ENCODE results near the gene DENND4A.
"Not testable (repeated sequence)": the region's sequence is repeated elsewhere in the genome, so short reads cannot be mapped to it uniquely, and the experiment has no call there.

The DENND4A gene

GRCh38 chr15:65782096-65782495, 10.0 kb downstream of the DENND4A start:
- no peak for TF ChIP-seq CTCF (conservative IDR thresholded peaks at IDR 0.05; ENCODE audit: low read depth)
- no peak overlapping the region for H3K27ac ChIP-seq
- no peak for DNase-seq (ENCODE audit: low spot score)
- POLR2A ChIA-PET (ENCODE audit: low non-redundant PET) = no interaction called here
- CTCF ChIA-PET = no interaction called here

DNA sequence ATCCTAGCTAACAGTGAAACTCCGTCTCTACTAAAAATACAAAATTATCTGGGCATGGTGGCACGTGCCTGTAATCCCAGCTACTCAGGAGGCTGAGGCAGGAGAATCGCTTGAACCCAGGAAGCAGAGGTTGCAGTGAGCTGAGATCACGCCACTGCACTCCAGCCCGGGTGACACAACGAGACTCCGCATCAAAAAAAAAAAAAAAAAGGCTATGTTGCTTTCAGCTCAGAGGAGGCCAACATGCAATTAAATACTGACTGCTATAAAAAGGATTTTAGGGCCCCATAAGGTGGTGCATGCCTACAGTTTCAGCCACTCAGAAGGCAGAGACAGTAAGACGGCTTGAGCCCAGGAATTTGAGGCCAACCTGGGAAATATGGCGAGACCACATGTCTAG, 13.4 kb downstream of the DENND4A start:
- CTCF ChIA-PET; POLR2A ChIA-PET (ENCODE audit: low non-redundant PET); H3K27ac ChIP-seq; DNase-seq (ENCODE audit: low spot score): not testable (repeated sequence)

DNA sequence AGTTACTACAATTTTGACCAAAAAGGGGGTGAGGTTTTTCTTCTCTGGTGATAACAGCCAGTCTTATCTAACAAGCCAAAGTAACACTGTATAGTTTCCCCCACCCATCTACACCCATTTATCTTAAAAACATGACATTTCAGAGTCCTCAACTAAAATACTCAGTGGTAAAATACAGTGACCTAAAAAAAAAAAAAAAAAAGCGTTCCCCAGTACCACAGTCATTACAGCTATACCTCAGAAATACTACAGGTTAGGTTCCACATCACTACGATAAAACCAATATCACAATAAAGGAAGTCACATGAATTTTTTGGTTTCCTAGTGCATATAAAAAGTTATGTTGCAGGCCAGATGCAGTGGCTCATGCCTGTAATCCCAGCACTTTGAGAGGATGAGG, 13.8 kb downstream of the DENND4A start:
- no peak overlapping the region for H3K27ac ChIP-seq
- ChIA-PET POLR2A (ENCODE audit: low non-redundant PET) (no interaction called here), CTCF (no interaction called here)
- no peak for DNase-seq (ENCODE audit: low spot score)
- no peak for TF ChIP-seq CTCF (conservative IDR thresholded peaks at IDR 0.05; ENCODE audit: low read depth)

GRCh38 chr15:65777843-65778242, 14.2 kb downstream of the DENND4A start:
- TF ChIP-seq CTCF (conservative IDR thresholded peaks at IDR 0.05; ENCODE audit: low read depth) = no peak
- DNase-seq (ENCODE audit: low spot score) = no peak
- ChIA-PET POLR2A (ENCODE audit: low non-redundant PET) (no interaction called here), CTCF (no interaction called here)
- no peak overlapping the region for H3K27ac ChIP-seq

- no peak for DNase-seq (ENCODE audit: low spot score)
- no peak for TF ChIP-seq CTCF (conservative IDR thresholded peaks at IDR 0.05; ENCODE audit: low read depth)
- CTCF ChIA-PET = no interaction called here
- no peak overlapping the region for H3K27ac ChIP-seq
- POLR2A ChIA-PET (ENCODE audit: low non-redundant PET) = no interaction called here
These were observed 15.0 kb downstream of the DENND4A start for GRCh38 chr15:65777053-65777452.

DNA sequence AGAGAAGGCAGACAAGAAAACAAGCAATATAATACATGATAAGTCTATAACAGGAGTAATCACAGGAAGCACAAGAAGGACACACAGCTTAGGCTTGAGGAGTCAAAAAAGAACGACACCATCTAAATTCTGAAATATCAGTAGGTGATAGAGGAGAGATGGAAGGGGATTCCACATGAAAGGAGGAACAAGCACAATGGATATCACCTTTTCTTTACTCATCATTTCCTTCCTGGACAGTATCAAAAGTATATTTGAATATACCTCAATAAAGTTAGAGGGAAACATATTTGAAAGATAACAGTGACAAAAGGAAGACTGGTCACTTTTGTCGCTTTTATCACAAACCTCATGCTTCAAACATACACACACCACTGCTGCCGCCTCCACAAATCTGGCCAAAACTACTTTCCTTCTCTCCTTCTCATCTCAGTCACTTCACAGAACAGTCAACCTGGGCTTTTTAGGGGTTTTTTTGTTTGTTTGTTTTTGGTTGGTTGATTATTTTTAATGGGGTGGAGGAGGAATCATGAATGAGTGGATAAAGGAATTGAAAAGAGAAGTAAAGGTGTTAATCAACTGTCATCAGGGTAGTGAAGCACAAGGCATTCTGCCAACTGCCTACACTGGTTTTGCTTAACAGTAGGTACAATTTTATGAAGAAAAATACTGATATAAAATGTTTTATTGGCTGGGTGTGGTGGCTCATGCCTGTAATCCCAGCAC, 18.5 kb downstream of the DENND4A start:
- POLR2A ChIA-PET (ENCODE audit: low non-redundant PET) = interaction anchor here (0.6 kb wide), 1 partner anchor 397 kb away, joined by 3 read pairs; no protein-coding TSS in a partner anchor
- TF ChIP-seq CTCF (conservative IDR thresholded peaks at IDR 0.05; ENCODE audit: low read depth) = no peak
- CTCF ChIA-PET = no interaction called here
- DNase-seq (ENCODE audit: low spot score) = no peak
- no peak overlapping the region for H3K27ac ChIP-seq

- ChIA-PET CTCF (interaction anchor here (0.6 kb wide), 1 partner anchor 40 kb away, joined by 4 read pairs; no protein-coding TSS in a partner anchor), POLR2A (ENCODE audit: low non-redundant PET) (no interaction called here)
- DNase-seq (ENCODE audit: low spot score) = no peak
- no peak overlapping the region for H3K27ac ChIP-seq
- TF ChIP-seq CTCF (conservative IDR thresholded peaks at IDR 0.05; ENCODE audit: low read depth) = no peak
These were observed 19.2 kb downstream of the DENND4A start for GRCh38 chr15:65772930-65773329.
